Osteocyte (in vitro differentiated cells): Measurements from ENCODE around the gene FAM118A. TPM values are rescaled to one million over a fixed set of nuclear protein-coding genes. Genes with fewer than 3 reads are reported as not detected.
A peak's percentile ranks its signal among the peaks of the same experiment; 100 is the strongest.
"Not testable (repeated sequence)": the region's sequence is repeated elsewhere in the genome, so short reads cannot be mapped to it uniquely, and the experiment has no call there.

Source experiments
- DNase-seq: peaks from one replicate; pipeline ENCODE4 v3.0.0; 2021; ENCODE audit warnings: mixed read lengths; ENCODE audit not compliant: unreplicated experiment; ENCODE audit errors: extremely low spot score
- H3K27ac Mint-ChIP-seq: one replicate; pipeline ENCODE4 v1.8.0; 2021; ENCODE audit warnings: mild to moderate bottlenecking, mixed read lengths; ENCODE audit not compliant: unreplicated experiment
- H3K27me3 Mint-ChIP-seq: one replicate; pipeline ENCODE4 v1.8.0; 2021; ENCODE audit warnings: mixed read lengths; ENCODE audit not compliant: unreplicated experiment
- H3K36me3 Mint-ChIP-seq: one replicate; pipeline ENCODE4 v1.8.0; 2021; ENCODE audit warnings: mixed read lengths; ENCODE audit not compliant: unreplicated experiment
- H3K4me1 Mint-ChIP-seq: one replicate; pipeline ENCODE4 v1.8.0; 2021; ENCODE audit warnings: mixed read lengths; ENCODE audit not compliant: unreplicated experiment
- H3K4me3 Mint-ChIP-seq: one replicate; pipeline ENCODE4 v1.8.0; 2021; ENCODE audit warnings: mild to moderate bottlenecking, moderate library complexity, mixed read lengths; ENCODE audit not compliant: unreplicated experiment
- H3K9me3 Mint-ChIP-seq: one replicate; pipeline ENCODE4 v1.8.0; 2021; ENCODE audit warnings: mixed read lengths; ENCODE audit not compliant: unreplicated experiment
- CTCF ChIP-seq: fragments of 200-600 bp; sonication (generic); IDR thresholded peaks from 2 replicates; pipeline ENCODE4 v1.5.0; 2021; ENCODE audit warnings: antibody characterized with exemption, mild to moderate bottlenecking, moderate library complexity
- long read RNA-seq: library from polyadenylated mRNA; unstranded; transcript quantifications from one replicate; pipeline ENCODE4 v2.0.0, GENCODE V29; 2021
- total RNA-seq: library from RNA; stranded (reverse); gene quantifications from 2 replicates; pipeline ENCODE4 v1.2.1, GENCODE V29; 2021

FAM118A gene
- 101 and 110 TPM in 2 replicates for total RNA-seq
- long read RNA-seq, transcript FAM118A-211 (4 exons, 756 nt), result major isoform, 9 of 55 reads
- long read RNA-seq, partial matches to known transcripts, result 6 of 55 reads
- long read RNA-seq, other reads (novel, unspliced or antisense), result 40 of 55 reads

- no peak for TF ChIP-seq CTCF
- no peaks in the 10 kb centered on the region for H3K9me3 Mint-ChIP-seq
- H3K27me3 Mint-ChIP-seq, result no peaks in the 10 kb centered on the region
- peaks cover 26% of the 10 kb centered on the region for H3K4me1 Mint-ChIP-seq
- no peaks in the 10 kb centered on the region for H3K36me3 Mint-ChIP-seq
- peak within 1 kb of the TSS; percentile 80 for H3K4me3 Mint-ChIP-seq
- peak within 1 kb of the TSS; percentile 89 for H3K27ac Mint-ChIP-seq
- DNase-seq, result peak; percentile 99
Measured at GRCh38 chr22:45309422-45310227, at the start of gene FAM118A. FAM118A (plus strand) TSS chr22:45309934; CDS start chr22:45322380, 12,446 bp downstream.

- H3K27ac Mint-ChIP-seq, DNase-seq, H3K27me3 Mint-ChIP-seq, H3K36me3 Mint-ChIP-seq, H3K9me3 Mint-ChIP-seq, H3K4me3 Mint-ChIP-seq: not testable (repeated sequence)
- H3K4me1 Mint-ChIP-seq, result peaks cover 11% of the 10 kb centered on the region
Measured at GRCh38 chr22:45260395-45260759, 49.4 kb upstream of the FAM118A start.

- Mint-ChIP-seq H3K36me3 (no peaks in the 10 kb centered on the region), H3K27me3 (no peaks in the 10 kb centered on the region), H3K4me1 (peaks cover 11% of the 10 kb centered on the region), H3K27ac (no peak overlapping the region), H3K4me3 (no peak overlapping the region), H3K9me3 (no peaks in the 10 kb centered on the region)
- no peak for DNase-seq
- no peak for TF ChIP-seq CTCF
Measured at GRCh38 chr22:45261407-45262088, 48.2 kb upstream of the FAM118A start.

- Mint-ChIP-seq H3K27ac (no peak overlapping the region), H3K4me3 (no peak overlapping the region), H3K4me1 (peaks cover 11% of the 10 kb centered on the region), H3K9me3 (no peaks in the 10 kb centered on the region), H3K27me3 (no peaks in the 10 kb centered on the region), H3K36me3 (no peaks in the 10 kb centered on the region)
- TF ChIP-seq CTCF, result no peak
- no peak for DNase-seq
Measured at GRCh38 chr22:45262195-45262930, 47.4 kb upstream of the FAM118A start.

GRCh38 chr22:45262931-45263462 lies 46.7 kb upstream of the FAM118A start:
- H3K4me1 Mint-ChIP-seq, result peaks cover 11% of the 10 kb centered on the region
- no peak for DNase-seq
- TF ChIP-seq CTCF, result no peak
- no peaks in the 10 kb centered on the region for H3K36me3 Mint-ChIP-seq
- no peak overlapping the region for H3K4me3 Mint-ChIP-seq
- no peaks in the 10 kb centered on the region for H3K9me3 Mint-ChIP-seq
- H3K27ac Mint-ChIP-seq, result no peak overlapping the region
- H3K27me3 Mint-ChIP-seq, result no peaks in the 10 kb centered on the region
